ENCODE measurements around the gene CDH4. TPM values are rescaled to one million over a fixed set of nuclear protein-coding genes. Genes with fewer than 3 reads are reported as not detected.

The CDH4 gene
- total RNA-seq, 1 donor from 2014 or later = 2.9 TPM

GRCh38 chr20:61461461-61461860 is 209.4 kb downstream of the CDH4 start:
- TF ChIP-seq CTCF (IDR thresholded peaks at IDR 0.05) (no peak), EZH2 (IDR thresholded peaks at IDR 0.05) (no peak), EZH2phosphoT487 (IDR thresholded peaks at IDR 0.05) (no peak)
- H3K27ac Mint-ChIP-seq = no peak overlapping the region
- H3K79me2 ChIP-seq (ENCODE audit: low read depth) = no peaks in the 10 kb centered on the region
- peaks cover 34% of the 10 kb centered on the region for H3K4me1 Mint-ChIP-seq
- H3K36me3 ChIP-seq = no peaks in the 10 kb centered on the region
- H3K9ac ChIP-seq = no peak overlapping the region
- no peak for DNase-seq (ENCODE audit: low spot score)
- H3K27me3 ChIP-seq = no peaks in the 10 kb centered on the region
- H2AFZ ChIP-seq (replicated peaks) = no peak overlapping the region
- H3K4me3 ChIP-seq = no peak overlapping the region
- no peaks in the 10 kb centered on the region for H3F3A ChIP-seq (ENCODE audit: low read depth)
- H3K4me2 ChIP-seq = no peak overlapping the region
- H3K4me1 ChIP-seq = no peaks in the 10 kb centered on the region
- H3K36me3 Mint-ChIP-seq = peaks cover 4% of the 10 kb centered on the region
- H3K27me3 Mint-ChIP-seq (ENCODE audit: insufficient read depth, low read depth) = peaks cover 7% of the 10 kb centered on the region
- no peak overlapping the region for H3K27ac ChIP-seq
- H3K9me3 Mint-ChIP-seq = peaks cover 26% of the 10 kb centered on the region
- H4K20me1 ChIP-seq (ENCODE audit: low read depth) = no peaks in the 10 kb centered on the region
- no peaks in the 10 kb centered on the region for H3K9me3 ChIP-seq (ENCODE audit: low read depth)
- H3K4me3 Mint-ChIP-seq = peak overlapping the region; percentile 60

GRCh38 chr20:61464307-61465303 is 212.5 kb downstream of the CDH4 start:
- H3K27me3 ChIP-seq = no peaks in the 10 kb centered on the region
- Mint-ChIP-seq H3K4me3 (no peak overlapping the region), H3K4me1 (peaks cover 34% of the 10 kb centered on the region), H3K27ac (no peak overlapping the region), H3K9me3 (peaks cover 43% of the 10 kb centered on the region), H3K36me3 (peaks cover 1% of the 10 kb centered on the region), H3K27me3 (ENCODE audit: insufficient read depth, low read depth) (peaks cover 4% of the 10 kb centered on the region)
- no peaks in the 10 kb centered on the region for H3K79me2 ChIP-seq (ENCODE audit: low read depth)
- no peak overlapping the region for H3K4me2 ChIP-seq
- no peak overlapping the region for H2AFZ ChIP-seq (replicated peaks)
- no peaks in the 10 kb centered on the region for H3K4me1 ChIP-seq
- no peak overlapping the region for H3K4me3 ChIP-seq
- H3K27ac ChIP-seq = no peak overlapping the region
- no peaks in the 10 kb centered on the region for H3K36me3 ChIP-seq
- TF ChIP-seq EZH2phosphoT487 (IDR thresholded peaks at IDR 0.05) (no peak), CTCF (IDR thresholded peaks at IDR 0.05) (no peak), EZH2 (IDR thresholded peaks at IDR 0.05) (no peak)
- no peaks in the 10 kb centered on the region for H4K20me1 ChIP-seq (ENCODE audit: low read depth)
- H3F3A ChIP-seq (ENCODE audit: low read depth) = no peaks in the 10 kb centered on the region
- no peak for DNase-seq (ENCODE audit: low spot score)
- peaks cover 5% of the 10 kb centered on the region for H3K9me3 ChIP-seq (ENCODE audit: low read depth)
- no peak overlapping the region for H3K9ac ChIP-seq

GRCh38 chr20:61475729-61476128 is 223.7 kb downstream of the CDH4 start:
- Mint-ChIP-seq H3K4me1 (peaks cover 23% of the 10 kb centered on the region), H3K27ac (no peak overlapping the region), H3K27me3 (ENCODE audit: insufficient read depth, low read depth) (peaks cover 6% of the 10 kb centered on the region), H3K9me3 (peaks cover 7% of the 10 kb centered on the region), H3K36me3 (peaks cover 7% of the 10 kb centered on the region), H3K4me3 (no peak overlapping the region)
- Histone ChIP-seq H3K9ac (no peak overlapping the region), H3F3A (ENCODE audit: low read depth) (no peaks in the 10 kb centered on the region), H3K27me3 (no peaks in the 10 kb centered on the region), H3K4me3 (no peak overlapping the region), H3K27ac (no peak overlapping the region), H2AFZ (replicated peaks) (no peak overlapping the region), H3K4me1 (no peaks in the 10 kb centered on the region), H3K4me2 (no peak overlapping the region), H3K36me3 (no peaks in the 10 kb centered on the region), H3K79me2 (ENCODE audit: low read depth) (no peaks in the 10 kb centered on the region), H3K9me3 (ENCODE audit: low read depth) (no peaks in the 10 kb centered on the region), H4K20me1 (ENCODE audit: low read depth) (no peaks in the 10 kb centered on the region)
- TF ChIP-seq CTCF (IDR thresholded peaks at IDR 0.05) (no peak), EZH2phosphoT487 (IDR thresholded peaks at IDR 0.05) (no peak), EZH2 (IDR thresholded peaks at IDR 0.05) (no peak)
- DNase-seq (ENCODE audit: low spot score) = no peak

Measured in neural progenitor cell (in vitro differentiated cells).